HG02852 (cell line): Measurements from ENCODE around the gene MIA2.
"Not testable (repeated sequence)": the region's sequence is repeated elsewhere in the genome, so short reads cannot be mapped to it uniquely, and the experiment has no call there.

Experiments used
- ATAC-seq: cut with Tn5 transposase; IDR thresholded peaks from one replicate; pipeline ENCODE4 v1.9.1; 2021; ENCODE audit warnings: mild to moderate bottlenecking, moderate library complexity; ENCODE audit not compliant: unreplicated experiment

MIA2 gene

GRCh38 chr14:39319381-39319780 is 85.7 kb downstream of the MIA2 start:
- no peak for ATAC-seq

GRCh38 chr14:39320318-39320717 is 86.6 kb downstream of the MIA2 start:
- no peak for ATAC-seq

- ATAC-seq, result no peak
These were observed 89.1 kb downstream of the MIA2 start for GRCh38 chr14:39322807-39323206.

- no peak for ATAC-seq
These were observed 90.4 kb downstream of the MIA2 start for GRCh38 chr14:39324097-39324496.

GRCh38 chr14:39339003-39339402 is 105.3 kb downstream of the MIA2 start:
- ATAC-seq, result no peak

GRCh38 chr14:39341126-39341525 is 107.4 kb downstream of the MIA2 start:
- ATAC-seq, result not testable (repeated sequence)

GRCh38 chr14:39342768-39343167 is 109.1 kb downstream of the MIA2 start:
- no peak for ATAC-seq

GRCh38 chr14:39343614-39344013 is 109.9 kb downstream of the MIA2 start:
- ATAC-seq, result no peak

GRCh38 chr14:39350866-39351265 is 117.2 kb downstream of the MIA2 start:
- no peak for ATAC-seq

- ATAC-seq, result no peak
These were observed 118.0 kb downstream of the MIA2 start for GRCh38 chr14:39351708-39352107.

GRCh38 chr14:39359069-39359468 is 125.4 kb downstream of the MIA2 start:
- ATAC-seq, result not testable (repeated sequence)

GRCh38 chr14:39360316-39360715 is 126.6 kb downstream of the MIA2 start:
- no peak for ATAC-seq

- not testable (repeated sequence) for ATAC-seq
These were observed 127.8 kb downstream of the MIA2 start for GRCh38 chr14:39361556-39361955.

GRCh38 chr14:39364509-39364908 is 130.8 kb downstream of the MIA2 start:
- ATAC-seq, result no peak

- no peak for ATAC-seq
These were observed 131.6 kb downstream of the MIA2 start for GRCh38 chr14:39365354-39365753.

GRCh38 chr14:39366460-39367386 is 133.0 kb downstream of the MIA2 start:
- ATAC-seq, result no peak

- ATAC-seq, result no peak
These were observed 133.7 kb downstream of the MIA2 start for GRCh38 chr14:39367387-39367751.

GRCh38 chr14:39368261-39368959 is 134.7 kb downstream of the MIA2 start:
- no peak for ATAC-seq

GRCh38 chr14:39369029-39369428 is 135.3 kb downstream of the MIA2 start:
- no peak for ATAC-seq

- ATAC-seq, result no peak
These were observed 136.7 kb downstream of the MIA2 start for GRCh38 chr14:39370415-39370814.

- ATAC-seq, result no peak
These were observed 138.9 kb downstream of the MIA2 start for GRCh38 chr14:39372656-39373055.

GRCh38 chr14:39374851-39375250 is 141.1 kb downstream of the MIA2 start:
- no peak for ATAC-seq
